Astrocyte (in vitro differentiated cells and primary cell): Measurements from ENCODE around the gene FOXJ3. TPM values are rescaled to one million over a fixed set of nuclear protein-coding genes. Genes with fewer than 3 reads are reported as not detected.

ENCODE experiments used
- DNase-seq: peaks from one replicate; pipeline ENCODE4 v3.0.0-alpha.2; 2010; ENCODE audit warnings: low read depth
- FAIRE-seq: peaks from 2 replicates; lab custom pipeline; 2011; peaks lifted over from hg19 to GRCh38; lab: Jason Lieb, UNC
- H2AFZ ChIP-seq: 2 replicates; pipeline ENCODE4 v1.6.0; 2012; ENCODE audit warnings: low read depth, low read length, inconsistent platforms
- H3K27ac ChIP-seq: 2 replicates; pipeline ENCODE4 v1.5.1; 2011; ENCODE audit warnings: low read depth, low read length, inconsistent platforms
- H3K27me3 ChIP-seq: 2 replicates; pipeline ENCODE4 v1.6.0; 2011; ENCODE audit warnings: low read length, inconsistent platforms; ENCODE audit not compliant: insufficient read depth
- H3K36me3 ChIP-seq: 2 replicates; pipeline ENCODE4 v1.5.1; 2011; ENCODE audit warnings: low read length, inconsistent platforms; ENCODE audit not compliant: insufficient read depth
- H3K4me1 ChIP-seq: 2 replicates; pipeline ENCODE4 v1.5.1; 2011; ENCODE audit warnings: low read length, inconsistent platforms; ENCODE audit not compliant: insufficient read depth
- H3K4me2 ChIP-seq: 2 replicates; pipeline ENCODE4 v1.6.0; 2012; ENCODE audit warnings: low read length, inconsistent platforms
- H3K4me3 ChIP-seq: 2 replicates; pipeline ENCODE4 v1.5.1; 2011; ENCODE audit warnings: low read depth, mild to moderate bottlenecking, low read length, inconsistent platforms; ENCODE audit not compliant: insufficient read depth
- H3K79me2 ChIP-seq: 2 replicates; pipeline ENCODE4 v1.6.0; 2012; ENCODE audit warnings: mild to moderate bottlenecking, low read length, inconsistent platforms; ENCODE audit not compliant: insufficient read depth
- H3K9ac ChIP-seq: 2 replicates; pipeline ENCODE4 v1.6.0; 2012; ENCODE audit warnings: mild to moderate bottlenecking, low read length, inconsistent platforms
- H3K9me3 ChIP-seq: 2 replicates; pipeline ENCODE4 v1.5.1; 2012; ENCODE audit warnings: low read depth, mild to moderate bottlenecking, low read length, inconsistent platforms; ENCODE audit not compliant: insufficient read depth
- H4K20me1 ChIP-seq: 2 replicates; pipeline ENCODE4 v1.6.0; 2012; ENCODE audit warnings: low read length, inconsistent platforms; ENCODE audit not compliant: insufficient read depth
- H3K27ac Mint-ChIP-seq: one replicate; pipeline ENCODE4 v1.8.0; 2021; ENCODE audit warnings: mild to moderate bottlenecking, mixed read lengths; ENCODE audit not compliant: unreplicated experiment
- H3K27me3 Mint-ChIP-seq: one replicate; pipeline ENCODE4 v1.8.0; 2021; ENCODE audit warnings: low read depth, mixed read lengths; ENCODE audit not compliant: unreplicated experiment
- H3K36me3 Mint-ChIP-seq: one replicate; pipeline ENCODE4 v1.8.0; 2021; ENCODE audit warnings: low read depth, mixed read lengths; ENCODE audit not compliant: unreplicated experiment
- H3K4me1 Mint-ChIP-seq: one replicate; pipeline ENCODE4 v1.8.0; 2021; ENCODE audit warnings: low read depth, mixed read lengths; ENCODE audit not compliant: unreplicated experiment
- H3K4me3 Mint-ChIP-seq: one replicate; pipeline ENCODE4 v1.8.0; 2021; ENCODE audit warnings: mild to moderate bottlenecking, moderate library complexity, mixed read lengths; ENCODE audit not compliant: unreplicated experiment
- H3K9me3 Mint-ChIP-seq: one replicate; pipeline ENCODE4 v1.8.0; 2021; ENCODE audit warnings: mild to moderate bottlenecking, mixed read lengths; ENCODE audit not compliant: unreplicated experiment
- EZH2 ChIP-seq: IDR thresholded peaks from 2 replicates; pipeline ENCODE4 v1.6.1; 2012; ENCODE audit warnings: mild to moderate bottlenecking, low read length, inconsistent platforms; ENCODE audit not compliant: insufficient read depth
- total RNA-seq: library from RNA; stranded (reverse); gene quantifications from 2 replicates; pipeline ENCODE4 v1.2.1, GENCODE V29; 2021
- TF ChIP-seq, protein P1 (sequence below): IDR thresholded peaks from 2 replicates; pipeline ENCODE4 v1.5.1; 2011; ENCODE audit warnings: low read depth, mild to moderate bottlenecking, inconsistent platforms, low read length, moderate library complexity; ENCODE audit not compliant: insufficient read depth

The FOXJ3 gene
- total RNA-seq, 1 donor from 2014 or later: 41.9 TPM

DNA sequence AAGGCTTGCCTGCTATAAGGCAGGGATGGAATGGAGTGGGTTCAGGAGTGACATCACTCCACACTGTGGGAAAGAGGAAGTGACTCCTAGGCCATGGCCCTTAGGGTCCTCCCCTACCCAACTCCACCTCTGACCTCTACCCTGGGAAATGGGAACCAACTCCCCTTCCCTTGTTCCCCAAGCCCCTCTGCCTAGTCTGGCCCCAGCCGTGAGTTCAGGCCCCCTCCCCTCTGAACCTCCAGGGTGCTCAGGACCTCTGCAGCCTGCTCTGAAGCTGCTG, 166.7 kb downstream of the FOXJ3 start:
- Histone ChIP-seq H3K9me3 (no peaks in the 10 kb centered on the region), H4K20me1 (peaks cover 5% of the 10 kb centered on the region), H3K27ac (no peak overlapping the region), H2AFZ (no peak overlapping the region), H3K9ac (no peak overlapping the region), H3K4me2 (no peak overlapping the region), H3K27me3 (no peaks in the 10 kb centered on the region), H3K4me1 (peaks cover 5% of the 10 kb centered on the region), H3K4me3 (no peak overlapping the region), H3K36me3 (no peaks in the 10 kb centered on the region), H3K79me2 (no peaks in the 10 kb centered on the region)
- H3K9me3 Mint-ChIP-seq: no peaks in the 10 kb centered on the region
- DNase-seq (no peak), FAIRE-seq (no peak)
- TF ChIP-seq, protein P1, sequence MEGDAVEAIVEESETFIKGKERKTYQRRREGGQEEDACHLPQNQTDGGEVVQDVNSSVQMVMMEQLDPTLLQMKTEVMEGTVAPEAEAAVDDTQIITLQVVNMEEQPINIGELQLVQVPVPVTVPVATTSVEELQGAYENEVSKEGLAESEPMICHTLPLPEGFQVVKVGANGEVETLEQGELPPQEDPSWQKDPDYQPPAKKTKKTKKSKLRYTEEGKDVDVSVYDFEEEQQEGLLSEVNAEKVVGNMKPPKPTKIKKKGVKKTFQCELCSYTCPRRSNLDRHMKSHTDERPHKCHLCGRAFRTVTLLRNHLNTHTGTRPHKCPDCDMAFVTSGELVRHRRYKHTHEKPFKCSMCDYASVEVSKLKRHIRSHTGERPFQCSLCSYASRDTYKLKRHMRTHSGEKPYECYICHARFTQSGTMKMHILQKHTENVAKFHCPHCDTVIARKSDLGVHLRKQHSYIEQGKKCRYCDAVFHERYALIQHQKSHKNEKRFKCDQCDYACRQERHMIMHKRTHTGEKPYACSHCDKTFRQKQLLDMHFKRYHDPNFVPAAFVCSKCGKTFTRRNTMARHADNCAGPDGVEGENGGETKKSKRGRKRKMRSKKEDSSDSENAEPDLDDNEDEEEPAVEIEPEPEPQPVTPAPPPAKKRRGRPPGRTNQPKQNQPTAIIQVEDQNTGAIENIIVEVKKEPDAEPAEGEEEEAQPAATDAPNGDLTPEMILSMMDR: no peak
- TF ChIP-seq EZH2: no peak
- no peak overlapping the region for H3K4me3 Mint-ChIP-seq
- no peaks in the 10 kb centered on the region for H3K27me3 Mint-ChIP-seq
- H3K36me3 Mint-ChIP-seq: peaks cover 4% of the 10 kb centered on the region
- peaks cover 34% of the 10 kb centered on the region for H3K4me1 Mint-ChIP-seq
- H3K27ac Mint-ChIP-seq: no peak overlapping the region

DNA sequence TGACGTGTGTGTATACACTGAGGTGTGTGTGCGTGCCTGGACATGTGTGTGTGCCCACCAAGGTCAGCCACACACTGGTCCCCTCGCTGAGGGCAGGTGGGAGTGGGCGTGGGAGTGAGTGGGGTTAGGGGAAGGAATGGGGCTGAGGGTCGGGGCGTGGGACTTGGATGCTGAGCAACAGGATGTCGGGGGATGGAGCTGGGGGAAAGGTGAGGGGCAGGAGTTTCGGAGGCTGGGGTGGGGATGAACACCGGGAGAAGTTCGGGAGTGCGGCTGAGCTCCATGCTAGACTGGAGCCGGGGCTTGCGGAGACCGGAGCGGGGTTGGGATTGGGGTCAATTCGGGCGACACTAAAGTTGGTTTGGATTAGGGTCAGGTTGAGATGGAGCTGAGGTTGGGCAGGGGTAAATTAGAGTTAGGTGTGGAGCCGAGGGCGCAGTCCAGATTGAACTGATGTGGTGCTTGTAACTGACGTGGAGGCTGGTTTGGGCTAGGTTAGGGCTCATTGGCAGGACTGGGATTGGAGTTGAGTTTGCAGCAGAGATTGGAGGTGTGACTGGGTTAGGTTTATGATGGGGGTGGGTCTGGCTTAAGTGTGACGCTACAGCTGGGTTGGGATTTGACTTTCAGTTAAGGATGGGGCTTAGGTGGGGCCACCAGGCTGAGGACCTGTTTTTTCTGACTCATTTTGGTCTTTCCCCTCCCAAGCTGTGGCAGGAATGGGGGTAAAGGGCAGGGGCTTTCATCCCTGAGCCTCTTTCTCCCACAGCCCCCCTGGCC, 167.2 kb downstream of the FOXJ3 start:
- no peak for DNase-seq
- H3K4me2 ChIP-seq: no peak overlapping the region
- Mint-ChIP-seq H3K36me3 (peaks cover 4% of the 10 kb centered on the region), H3K4me3 (no peak overlapping the region), H3K9me3 (no peaks in the 10 kb centered on the region), H3K4me1 (peaks cover 34% of the 10 kb centered on the region), H3K27me3 (no peaks in the 10 kb centered on the region), H3K27ac (no peak overlapping the region)
- H3K9ac ChIP-seq: no peak overlapping the region
- TF ChIP-seq, protein P1: no peak
- TF ChIP-seq EZH2: no peak
- H4K20me1 ChIP-seq: peaks cover under 1% of the 10 kb centered on the region
- H3K4me1 ChIP-seq: peaks cover 5% of the 10 kb centered on the region
- H3K4me3 ChIP-seq: no peak overlapping the region
- no peak overlapping the region for H2AFZ ChIP-seq
- no peaks in the 10 kb centered on the region for H3K79me2 ChIP-seq
- no peaks in the 10 kb centered on the region for H3K36me3 ChIP-seq
- FAIRE-seq: no peak
- no peaks in the 10 kb centered on the region for H3K9me3 ChIP-seq
- H3K27ac ChIP-seq: no peak overlapping the region
- H3K27me3 ChIP-seq: no peaks in the 10 kb centered on the region

DNA sequence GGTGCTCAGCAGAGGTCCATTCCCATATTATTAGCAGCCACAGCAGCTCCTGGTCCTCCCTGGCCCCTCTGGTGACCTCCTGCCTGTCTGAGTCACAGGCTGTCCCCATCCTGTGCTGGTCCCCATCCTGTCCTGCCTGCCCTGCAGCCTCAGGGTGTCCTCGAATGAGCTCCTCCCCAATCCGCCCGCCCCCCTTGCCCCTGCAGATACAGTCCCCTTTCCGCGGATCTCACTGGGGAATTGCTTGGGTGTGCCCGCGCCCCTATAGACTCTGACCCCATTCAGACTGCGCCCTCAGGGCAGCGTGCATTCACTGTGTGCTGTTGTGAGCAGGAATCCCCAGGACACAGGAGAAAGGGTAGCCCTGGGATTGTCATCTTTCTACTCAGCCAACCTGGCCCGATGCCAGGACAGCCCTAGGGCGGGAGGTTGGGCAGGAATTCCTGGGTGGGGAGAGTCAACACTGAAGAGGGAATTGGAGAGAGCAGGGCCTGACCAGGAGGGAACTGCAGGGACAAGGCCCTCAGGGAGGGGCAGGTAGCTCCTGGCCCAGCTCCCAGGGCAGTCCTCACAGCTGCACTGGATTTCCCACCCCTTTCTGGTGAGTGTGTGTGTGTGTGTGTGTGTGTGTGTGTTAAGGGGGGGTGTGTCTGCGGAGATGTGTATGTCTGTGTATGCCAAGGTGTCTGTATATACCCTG, 169.4 kb downstream of the FOXJ3 start:
- FAIRE-seq: no peak
- DNase-seq: peak; percentile 38

More for the DNA sequence above, 169.4 kb downstream of the FOXJ3 start:
- Histone ChIP-seq H3K9me3 (peaks cover 4% of the 10 kb centered on the region), H3K36me3 (no peaks in the 10 kb centered on the region), H3K4me3 (no peak overlapping the region), H2AFZ (no peak overlapping the region), H3K79me2 (no peaks in the 10 kb centered on the region), H3K4me2 (no peak overlapping the region), H3K27ac (no peak overlapping the region), H4K20me1 (no peaks in the 10 kb centered on the region), H3K9ac (no peak overlapping the region), H3K27me3 (no peaks in the 10 kb centered on the region), H3K4me1 (peaks cover 5% of the 10 kb centered on the region)
- H3K27ac Mint-ChIP-seq: peak overlapping the region; percentile 15
- peaks cover 11% of the 10 kb centered on the region for H3K9me3 Mint-ChIP-seq
- peaks cover 25% of the 10 kb centered on the region for H3K4me1 Mint-ChIP-seq
- H3K27me3 Mint-ChIP-seq: peaks cover 6% of the 10 kb centered on the region
- H3K4me3 Mint-ChIP-seq: no peak overlapping the region
- H3K36me3 Mint-ChIP-seq: no peaks in the 10 kb centered on the region
- TF ChIP-seq EZH2: no peak
- TF ChIP-seq, protein P1: no peak
